HCT116 (cell line): ENCODE measurements around the gene PAPPA2. TPM values are rescaled to one million over a fixed set of nuclear protein-coding genes. Genes with fewer than 3 reads are reported as not detected.

ENCODE experiments used
- ATAC-seq: fragments of 200-7000 bp; cut with Tn5 transposase; 2 replicates; pipeline ENCODE4 v1.9.1; 2020; ENCODE audit warnings: mild to moderate bottlenecking, moderate library complexity
- BruUV-seq: library from RNA; stranded (reverse); fragments of 400-500 nt; replicated peaks from 2 replicates; lab custom pipeline; 2021; lab: Mats Ljungman, UMichigan
- CTCF ChIA-PET: fragments of 300-600 bp; sonication (Branson Sonifier 250); formaldehyde crosslinking; loops from one replicate; lab custom pipeline; 2021; ENCODE audit warnings: antibody characterized with exemption; lab: Charles Lee
- POLR2A ChIA-PET: fragments of 300-600, 350-600 bp; sonication (Branson Sonifier 250); formaldehyde crosslinking; loops from one replicate; lab custom pipeline; 2021; ENCODE audit warnings: antibody characterized with exemption; lab: Charles Lee
- RAD21 ChIA-PET, 2 experiments: fragments of 300-600 bp; sonication (Branson Sonifier 250); formaldehyde crosslinking; loops; one replicate each; lab custom pipeline; 2023; ENCODE audit warnings: low total read pairs in 2 of 2; ENCODE audit not compliant: uncharacterized antibody in 2 of 2, unreplicated experiment in 2 of 2, low non-redundant PET in 1 of 2; lab: Charles Lee
- DNase-seq: peaks from one replicate; pipeline ENCODE4 v3.0.0-alpha.2; 2010; ENCODE audit warnings: low read depth, low spot score
- H2AFZ ChIP-seq: fragments of 200-600 bp; shearing (Covaris generic), sonication (generic); 2 replicates; pipeline ENCODE4 v1.6.1; 2017; ENCODE audit warnings: low read depth, mixed run types, mixed read lengths, antibody characterized with exemption, low read length; ENCODE audit not compliant: poor library complexity, severe bottlenecking
- H3K27ac ChIP-seq: 2 replicates; pipeline ENCODE4 v1.5.1; 2012; ENCODE audit warnings: low read depth, low read length
- H3K27me3 ChIP-seq: fragments of 200-600 bp; sonication (generic); 2 replicates; pipeline ENCODE4 v1.6.1; 2016; ENCODE audit warnings: mixed run types, low read length, mixed read lengths; ENCODE audit not compliant: insufficient read depth
- H3K36me3 ChIP-seq, 2 experiments: fragments of 200-500 bp in 1 of 2; fragments of 200-600 bp in 1 of 2; sonication (Bioruptor generic) in 1 of 2; sonication (generic) in 1 of 2; 2 replicates each; pipeline versions ENCODE4 v1.5.1 to v1.6.1; 2014 to 2016; ENCODE audit warnings: low read length in 2 of 2, inconsistent platforms in 1 of 2, mixed read lengths in 1 of 2, mixed run types in 1 of 2; ENCODE audit not compliant: insufficient read depth in 2 of 2, control insufficient read depth in 1 of 2
- H3K4me1 ChIP-seq, 2 experiments: fragments of 200-600 bp in 1 of 2; sonication (generic) in 1 of 2; 2 replicates each; pipeline versions ENCODE4 v1.5.1 to v1.6.1; 2012 to 2017; ENCODE audit warnings: low read length in 2 of 2, inconsistent platforms in 1 of 2, mild to moderate bottlenecking in 1 of 2, mixed read lengths in 1 of 2, mixed run types in 1 of 2, moderate library complexity in 1 of 2; ENCODE audit not compliant: insufficient read depth in 2 of 2, control insufficient read depth in 1 of 2
- H3K4me2 ChIP-seq: fragments of 200-600 bp; sonication (generic); 2 replicates; pipeline ENCODE4 v1.6.1; 2017; ENCODE audit warnings: mixed run types, low read length, mixed read lengths
- H3K4me3 ChIP-seq, 2 experiments: fragments of 200-600 bp in 1 of 2; sonication (generic) in 1 of 2; replicated peaks in 1 of 2; 2 replicates each; pipeline ENCODE4 v1.5.1; 2011 to 2016; ENCODE audit warnings: low read length in 2 of 2, control low read depth in 1 of 2, low read depth in 1 of 2, mild to moderate bottlenecking in 1 of 2, mixed read lengths in 1 of 2, mixed run types in 1 of 2
- H3K79me2 ChIP-seq: fragments of 200-600 bp; sonication (generic); 2 replicates; pipeline ENCODE4 v1.6.1; 2017; ENCODE audit warnings: mild to moderate bottlenecking, mixed run types, low read length, moderate library complexity, mixed read lengths; ENCODE audit not compliant: insufficient read depth
- H3K9ac ChIP-seq: fragments of 200-600 bp; sonication (generic); 2 replicates; pipeline ENCODE4 v1.6.1; 2016; ENCODE audit warnings: low read length, mixed read lengths
- H3K9me2 ChIP-seq: fragments of 200-600 bp; sonication (generic), shearing (Covaris generic); 2 replicates; pipeline ENCODE4 v1.6.1; 2017; ENCODE audit warnings: mixed run types, mild to moderate bottlenecking, moderate library complexity; ENCODE audit not compliant: insufficient read depth
- H3K9me3 ChIP-seq, 2 experiments: fragments of 200-500 bp in 1 of 2; fragments of 200-600 bp in 1 of 2; sonication (Bioruptor generic) in 1 of 2; sonication (generic) in 1 of 2; 2 replicates each; pipeline ENCODE4 v1.6.1; 2014 to 2017; ENCODE audit warnings: low read length in 2 of 2, mixed read lengths in 2 of 2, inconsistent platforms in 1 of 2, low read depth in 1 of 2, mild to moderate bottlenecking in 1 of 2, mixed run types in 1 of 2, moderate library complexity in 1 of 2; ENCODE audit not compliant: control insufficient read depth in 1 of 2, insufficient read depth in 1 of 2
- H4K20me1 ChIP-seq: fragments of 200-600 bp; sonication (generic), shearing (Covaris generic); 2 replicates; pipeline ENCODE4 v1.6.1; 2017; ENCODE audit warnings: mixed run types, mild to moderate bottlenecking, moderate library complexity; ENCODE audit not compliant: insufficient read depth
- EGR1 ChIP-seq: IDR thresholded peaks from 2 replicates; pipeline ENCODE4 v1.6.1; 2012; ENCODE audit warnings: low read depth
- EZH2phosphoT487 ChIP-seq: fragments of 200-600 bp; IDR thresholded peaks from 2 replicates; pipeline ENCODE4 v1.6.1; 2018; ENCODE audit warnings: antibody characterized with exemption, borderline replicate concordance
- RAD21 ChIP-seq: IDR thresholded peaks from 2 replicates; pipeline ENCODE4 v1.6.1; 2012; ENCODE audit warnings: low read depth, mild to moderate bottlenecking
- intact Hi-C: fragments of 100-400 bp; cut with micrococcal nuclease; formaldehyde crosslinking; loops from 2 replicates; pipeline ENCODE4 v1.10.0; 2022
- total RNA-seq: library from RNA; stranded (reverse); gene quantifications from one replicate; pipeline ENCODE4 v1.2.1, GENCODE V29; 2021; ENCODE audit not compliant: unreplicated experiment

Gene PAPPA2
- total RNA-seq, 1 experiment from 2014 or later: not detected

- Histone ChIP-seq H3K9ac (no peak overlapping the region), H3K79me2 (no peaks in the 10 kb centered on the region), H3K4me1 (no peaks in the 10 kb centered on the region), H3K27ac (no peak overlapping the region), H3K27me3 (peaks cover 36% of the 10 kb centered on the region), H4K20me1 (no peaks in the 10 kb centered on the region), H3K36me3 (no peaks in the 10 kb centered on the region)
- no TSS peak for BruUV-seq
- CTCF ChIA-PET: no interaction called here
- POLR2A ChIA-PET: no interaction called here
- RAD21 ChIA-PET: no interaction called here
- no peak for DNase-seq
- TF ChIP-seq EGR1: no peak
- TF ChIP-seq EZH2phosphoT487: no peak
- TF ChIP-seq, all 23 proteins: peak for 0
- H3K4me3 ChIP-seq: no peak overlapping the region
- no peaks in the 10 kb centered on the region for H3K9me2 ChIP-seq
- H3K9me3 ChIP-seq: no peaks in the 10 kb centered on the region
- H3K4me2 ChIP-seq: no peak overlapping the region
- no peak for ATAC-seq
- H2AFZ ChIP-seq: no peak overlapping the region
- intact Hi-C loops: no loop called here
These were observed 90.0 kb downstream of the PAPPA2 start for GRCh38 chr1:176552999-176553398.

GRCh38 chr1:176556288-176556687 lies 93.3 kb downstream of the PAPPA2 start:
- RAD21 ChIA-PET: no interaction called here
- H3K36me3 ChIP-seq: no peaks in the 10 kb centered on the region
- no peaks in the 10 kb centered on the region for H3K9me2 ChIP-seq
- peaks cover 48% of the 10 kb centered on the region for H3K27me3 ChIP-seq
- H3K9me3 ChIP-seq: no peaks in the 10 kb centered on the region
- POLR2A ChIA-PET: no interaction called here
- H3K4me3 ChIP-seq: no peak overlapping the region
- DNase-seq (no peak), ATAC-seq (no peak)
- BruUV-seq: no TSS peak
- CTCF ChIA-PET: no interaction called here
- H3K4me1 ChIP-seq: no peaks in the 10 kb centered on the region
- H2AFZ ChIP-seq: no peak overlapping the region
- no peak overlapping the region for H3K27ac ChIP-seq
- no peak overlapping the region for H3K4me2 ChIP-seq
- no peaks in the 10 kb centered on the region for H3K79me2 ChIP-seq
- TF ChIP-seq RAD21: no peak
- intact Hi-C loops: no loop called here
- no peaks in the 10 kb centered on the region for H4K20me1 ChIP-seq
- no peak overlapping the region for H3K9ac ChIP-seq
